Esophagus (tissue), 2 donors: ENCODE data around the gene CSNK1G2. TPM values are rescaled to one million over a fixed set of nuclear protein-coding genes. Genes with fewer than 3 reads are reported as not detected.

Experiments
- H3K27ac ChIP-seq, 2 donors: one replicate each; pipeline ENCODE4 v1.5.1; 2013; ENCODE audit warnings: low read depth in 2 of 2, mild to moderate bottlenecking in 2 of 2, inconsistent platforms in 1 of 2, low read length in 1 of 2, moderate library complexity in 1 of 2
- H3K27me3 ChIP-seq, 2 donors: one replicate each; pipeline ENCODE4 v1.6.1; 2013; ENCODE audit warnings: low read length in 2 of 2, control low read depth in 1 of 2, mild to moderate bottlenecking in 1 of 2; ENCODE audit not compliant: insufficient read depth in 2 of 2, control insufficient read depth in 1 of 2
- H3K36me3 ChIP-seq, 2 donors: one replicate each; pipeline ENCODE4 v1.6.1; 2013; ENCODE audit warnings: low read length in 1 of 2; ENCODE audit not compliant: control insufficient read depth in 2 of 2, insufficient read depth in 2 of 2
- H3K4me1 ChIP-seq, 2 donors: one replicate each; pipeline ENCODE4 v1.6.1; 2013; ENCODE audit warnings: low read length in 1 of 2; ENCODE audit not compliant: control insufficient read depth in 2 of 2, insufficient read depth in 2 of 2
- H3K4me3 ChIP-seq, 2 donors: one replicate each; pipeline ENCODE4 v1.5.1; 2013; ENCODE audit warnings: low read length in 2 of 2, mild to moderate bottlenecking in 2 of 2, low read depth in 1 of 2, moderate library complexity in 1 of 2
- H3K9me3 ChIP-seq, 2 donors: one replicate each; pipeline ENCODE4 v1.6.1; 2013; ENCODE audit warnings: mild to moderate bottlenecking in 2 of 2, low read depth in 1 of 2, low read length in 1 of 2, moderate library complexity in 1 of 2; ENCODE audit not compliant: control insufficient read depth in 2 of 2, insufficient read depth in 1 of 2
- WGBS, 2 donors: extraction: QIAGEN DNeasy Blood & Tissue Kit; methylation state at CpG; one replicate each; pipeline ENCODE4 v1.1.7; 2013; 5-methylcytosine and 5-hydroxymethylcytosine counted together
- polyA plus RNA-seq, 2 donors: library from polyadenylated mRNA; stranded (reverse); fragments of 200-250 nt; gene quantifications; one replicate each; pipeline ENCODE4 v1.2.3, GENCODE V29; 2013
- donor health status: healthy with polysubstance abuse.
- donor health status: Bipolar disorder and iron deficiency.

CSNK1G2 gene
- 10 to 100 TPM; 59.9 to 63.7 TPM for polyA plus RNA-seq

DNA sequence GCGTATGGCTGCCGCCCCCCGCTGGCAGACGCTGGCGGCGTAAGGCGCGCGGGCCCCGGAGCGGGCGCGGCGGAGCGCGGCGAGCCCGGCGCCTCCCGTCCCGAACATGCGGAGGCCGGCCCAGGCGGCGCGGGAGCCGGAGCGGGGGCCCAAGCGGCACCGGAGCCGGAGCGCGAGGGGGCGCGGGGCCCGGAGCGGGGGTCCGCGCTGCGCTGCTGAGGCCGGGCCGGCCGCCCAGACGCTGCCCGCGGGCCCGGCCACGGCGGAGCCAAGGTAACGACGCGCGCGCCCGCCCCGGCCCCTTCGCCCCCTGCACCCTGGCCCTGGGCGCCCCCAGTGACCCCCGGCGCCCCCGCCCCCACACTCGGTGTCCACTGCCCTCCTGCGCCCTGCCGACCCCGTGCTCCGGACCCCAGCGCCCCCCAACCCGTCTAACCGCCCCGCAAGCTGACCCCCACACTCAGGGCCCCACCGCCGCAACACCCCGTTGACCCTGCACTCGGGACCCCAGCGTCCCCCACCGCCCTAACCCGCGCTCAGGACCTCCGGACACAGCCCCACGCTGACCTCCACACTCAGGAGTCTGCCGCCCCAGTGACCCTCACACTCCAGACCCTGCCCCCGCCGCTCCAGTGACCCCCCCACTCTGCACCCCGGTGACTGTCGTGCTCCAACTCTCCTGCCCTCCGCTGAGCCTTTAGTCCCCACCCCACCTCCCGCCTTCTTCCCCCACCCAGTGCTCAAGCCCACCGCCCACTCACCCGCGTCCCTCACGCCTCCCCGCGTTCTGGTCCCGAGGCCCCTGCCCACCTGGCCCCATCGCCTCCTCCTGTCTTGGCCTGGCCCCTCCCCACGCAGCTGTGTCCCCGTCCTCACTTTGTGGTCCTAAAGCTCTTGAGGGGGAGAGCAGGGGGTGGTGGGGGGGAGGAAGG lies at the start of gene CSNK1G2:
Gene CSNK1G2, plus strand, starts transcription at position 27 of the 932 bp plus-strand sequence. CDS start 28,601 bp downstream, outside the sequence.
- Histone ChIP-seq H3K27me3 (no peaks in the 10 kb centered on the region), H3K36me3 (no peaks in the 10 kb centered on the region), H3K4me1 (peaks cover 13 to 33% of the 10 kb centered on the region in 2 donors), H3K4me3 (peak within 1 kb of the TSS; percentile 80 to 88), H3K9me3 (no peaks in the 10 kb centered on the region), H3K27ac (peak within 1 kb of the TSS; percentile 98 to 100)
- 1% methylated on average over 53 to 97 of the region's 97 CpGs for WGBS, 2 donors

DNA sequence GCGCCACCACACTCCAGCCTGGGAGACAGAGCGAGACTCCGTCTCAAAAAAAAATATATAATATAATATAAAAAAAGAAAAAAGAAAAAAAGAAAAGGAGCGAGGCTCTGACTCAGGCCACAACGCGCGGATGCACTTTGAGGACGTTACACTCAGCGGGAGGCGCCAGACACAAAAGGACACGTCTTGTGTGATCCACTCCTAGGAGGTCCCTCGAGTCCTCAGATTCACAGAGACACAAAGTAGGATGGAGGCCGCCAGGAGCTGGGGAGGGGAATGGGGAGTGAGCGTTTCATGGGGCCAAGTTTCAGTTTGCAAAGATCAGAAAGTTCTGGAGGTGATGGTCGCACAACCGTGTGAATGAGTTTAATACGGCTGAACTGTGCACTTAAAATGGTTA lies 47.2 kb upstream of the CSNK1G2 start:
- WGBS, 2 donors = 83 to 86% methylated on average over 17 of the region's 17 CpGs
- no peaks in the 10 kb centered on the region for H3K36me3 ChIP-seq

GRCh38 chr19:1896508-1896907 lies 44.5 kb upstream of the CSNK1G2 start:
- 62 to 74% methylated on average over 13 of the region's 13 CpGs for WGBS, 2 donors
- no peaks in the 10 kb centered on the region for H3K4me1 ChIP-seq

More for the DNA sequence above, 47.2 kb upstream of the CSNK1G2 start:
- Histone ChIP-seq H3K27ac (no peak overlapping the region), H3K4me1 (no peaks in the 10 kb centered on the region), H3K4me3 (no peak overlapping the region), H3K27me3 (no peaks in the 10 kb centered on the region), H3K9me3 (no peaks in the 10 kb centered on the region)

GRCh38 chr19:1901940-1902404 lies 39.0 kb upstream of the CSNK1G2 start:
- H3K4me3 ChIP-seq = no peak overlapping the region
- no peaks in the 10 kb centered on the region for H3K27me3 ChIP-seq
- no peaks in the 10 kb centered on the region for H3K36me3 ChIP-seq
- H3K4me1 ChIP-seq = peaks cover 3 to 4% of the 10 kb centered on the region in 2 donors
- WGBS, 2 donors = 79 to 80% methylated on average over 16 of the region's 16 CpGs
- no peaks in the 10 kb centered on the region for H3K9me3 ChIP-seq
- H3K27ac ChIP-seq = peak overlapping the region in 1 of 2 donors; percentile 7

More at GRCh38 chr19:1896508-1896907, 44.5 kb upstream of the CSNK1G2 start:
- Histone ChIP-seq H3K4me3 (no peak overlapping the region), H3K36me3 (no peaks in the 10 kb centered on the region), H3K27me3 (no peaks in the 10 kb centered on the region), H3K9me3 (no peaks in the 10 kb centered on the region), H3K27ac (peak overlapping the region in 1 of 2 donors; percentile 48)

- H3K36me3 ChIP-seq = no peaks in the 10 kb centered on the region
- no peak overlapping the region for H3K4me3 ChIP-seq
- 77 to 87% methylated on average over 6 of the region's 6 CpGs for WGBS, 2 donors
- peaks cover 3 to 4% of the 10 kb centered on the region in 2 donors for H3K4me1 ChIP-seq
- H3K9me3 ChIP-seq = no peaks in the 10 kb centered on the region
- H3K27me3 ChIP-seq = no peaks in the 10 kb centered on the region
- H3K27ac ChIP-seq = peak overlapping the region in 1 of 2 donors; percentile 40
Measured at GRCh38 chr19:1902923-1903322, 38.0 kb upstream of the CSNK1G2 start.

- Histone ChIP-seq H3K4me3 (peak overlapping the region; percentile 16 to 25), H3K27ac (peak overlapping the region; percentile 97 to 98), H3K9me3 (no peaks in the 10 kb centered on the region), H3K27me3 (no peaks in the 10 kb centered on the region), H3K36me3 (no peaks in the 10 kb centered on the region), H3K4me1 (peaks cover 9 to 14% of the 10 kb centered on the region in 2 donors)
- WGBS, 2 donors = 25 to 27% methylated on average over 8 of the region's 8 CpGs
Measured at GRCh38 chr19:1904860-1905109, 36.2 kb upstream of the CSNK1G2 start.

DNA sequence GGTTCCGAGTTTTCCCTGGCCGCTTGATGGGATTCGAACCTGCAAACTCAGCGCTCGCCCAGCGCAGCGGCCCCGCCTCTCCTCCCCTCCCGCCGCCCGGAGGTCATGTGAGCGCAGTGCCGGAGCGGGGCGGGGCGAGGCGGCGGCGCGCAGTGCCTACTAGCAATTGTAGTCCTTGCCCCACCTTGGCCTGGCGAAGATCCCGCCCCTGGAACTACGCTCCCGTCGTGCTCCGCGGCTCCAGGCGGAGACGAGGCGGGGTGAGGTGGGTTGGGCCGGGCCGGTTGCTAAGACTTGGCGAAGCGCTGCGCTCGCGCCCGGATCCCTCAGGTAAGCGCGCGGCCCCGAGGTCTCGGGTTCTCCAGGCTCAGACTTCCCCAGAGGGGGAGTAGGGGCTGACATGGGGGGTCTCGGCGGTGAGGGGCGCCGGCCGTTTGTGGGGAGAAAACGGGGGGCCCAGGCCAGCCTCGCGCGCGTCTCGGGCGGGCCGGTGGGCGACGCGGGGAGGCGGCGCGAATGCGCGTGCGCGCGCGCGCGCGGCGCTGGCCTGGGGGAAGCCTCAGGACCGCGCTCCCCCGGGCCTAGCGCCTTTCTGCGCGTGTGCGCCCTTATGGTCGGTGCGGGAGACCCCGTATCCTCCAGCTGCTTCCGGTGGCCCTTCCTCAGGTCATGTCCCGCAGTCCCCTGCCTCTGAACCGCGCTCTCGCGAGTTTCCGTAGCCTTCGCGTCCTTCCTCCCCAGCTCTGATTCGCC lies 35.7 kb upstream of the CSNK1G2 start, which contains the start of the genes ADAT3 and SCAMP4:
Gene ADAT3, plus strand, starts transcription at position 290 of the 753 bp plus-strand sequence. CDS start 6,649 bp downstream, outside the sequence.
Gene SCAMP4, plus strand, starts transcription at position 290 of the 753 bp plus-strand sequence. CDS start 9,621 bp downstream, outside the sequence.
- peaks cover 11 to 14% of the 10 kb centered on the region in 2 donors for H3K4me1 ChIP-seq
- WGBS, 2 donors = 0 to 1% methylated on average over 56 to 92 of the region's 92 CpGs
- no peaks in the 10 kb centered on the region for H3K36me3 ChIP-seq
- no peaks in the 10 kb centered on the region for H3K27me3 ChIP-seq
- H3K27ac ChIP-seq = peak within 1 kb of the TSS; percentile 97 to 98
- peak within 1 kb of the TSS; percentile 59 to 76 for H3K4me3 ChIP-seq
- H3K9me3 ChIP-seq = no peaks in the 10 kb centered on the region

DNA sequence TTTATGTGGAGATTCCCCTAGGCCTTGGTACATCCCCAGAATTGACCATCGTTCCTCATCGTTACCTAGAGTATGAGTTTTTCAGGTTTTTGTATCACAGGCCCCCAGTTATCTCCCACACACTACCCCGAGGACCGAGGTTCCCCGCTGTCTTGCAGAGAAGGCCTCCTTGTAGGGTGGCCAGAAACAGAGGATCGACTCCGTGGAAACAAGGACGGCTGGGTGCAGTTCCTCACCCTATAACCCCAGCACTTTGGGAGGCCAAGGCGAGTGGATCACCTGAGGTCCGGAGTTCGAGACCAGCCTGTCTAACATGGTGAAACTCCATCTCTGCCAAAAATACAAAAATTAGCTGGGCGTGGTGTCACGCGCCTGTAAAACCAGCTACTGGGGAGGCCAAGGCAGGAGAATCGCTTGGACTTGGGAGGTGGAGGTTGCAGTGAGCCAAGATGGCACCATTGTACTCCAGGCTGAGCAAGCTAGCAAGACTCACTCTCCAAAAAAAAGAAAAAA lies 35.1 kb upstream of the CSNK1G2 start:
- Histone ChIP-seq H3K27ac (peak overlapping the region; percentile 94 to 98), H3K36me3 (no peaks in the 10 kb centered on the region), H3K4me3 (peak overlapping the region; percentile 59 to 76), H3K9me3 (no peaks in the 10 kb centered on the region), H3K27me3 (no peaks in the 10 kb centered on the region), H3K4me1 (peaks cover 11 to 14% of the 10 kb centered on the region in 2 donors)
- 60 to 63% methylated on average over 15 of the region's 15 CpGs for WGBS, 2 donors

GRCh38 chr19:1906985-1907562 lies 33.9 kb upstream of the CSNK1G2 start:
- Histone ChIP-seq H3K9me3 (no peaks in the 10 kb centered on the region), H3K27me3 (no peaks in the 10 kb centered on the region), H3K4me1 (peaks cover 11 to 18% of the 10 kb centered on the region in 2 donors)

More at GRCh38 chr19:1906985-1907562, 33.9 kb upstream of the CSNK1G2 start:
- H3K36me3 ChIP-seq = peaks cover 0 to 2% of the 10 kb centered on the region in 2 donors
- peak overlapping the region; percentile 87 to 93 for H3K27ac ChIP-seq
- 83 to 84% methylated on average over 10 of the region's 10 CpGs for WGBS, 2 donors
- no peak overlapping the region for H3K4me3 ChIP-seq
